IPS-18c (cell line): ENCODE data around the gene C1orf116.

ENCODE experiments used
- H3K4me3 ChIP-seq: 2 replicates; pipeline ENCODE4 v1.7.0; 2013; ENCODE audit warnings: low read depth, mild to moderate bottlenecking, low read length, moderate library complexity; ENCODE audit not compliant: insufficient read depth
- H3K9me3 ChIP-seq: one replicate; pipeline ENCODE4 v1.6.1; 2013; ENCODE audit warnings: mild to moderate bottlenecking, low read length, moderate library complexity; ENCODE audit not compliant: control insufficient read depth, insufficient read depth

C1orf116 gene

DNA sequence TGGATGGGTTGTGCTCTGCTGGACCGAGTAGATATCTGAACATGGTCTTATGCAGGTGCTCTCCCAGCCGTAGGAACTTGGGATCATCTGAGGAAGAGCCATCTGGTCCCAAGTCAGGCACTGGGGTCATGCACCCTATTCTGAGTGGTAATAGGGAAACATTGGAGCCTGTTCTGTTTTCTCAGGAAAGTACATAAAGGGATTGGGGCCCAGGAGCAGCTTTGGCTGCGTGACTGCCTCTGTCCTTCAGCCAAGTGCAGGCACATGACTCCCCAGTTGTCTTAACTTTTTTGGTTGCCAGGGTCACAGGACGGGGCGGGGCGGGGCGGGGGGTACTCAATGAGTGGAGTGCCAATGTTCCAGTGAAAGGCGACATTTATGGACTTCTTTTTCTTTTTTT is 32.0 kb upstream of the C1orf116 start:
- no peaks in the 10 kb centered on the region for H3K9me3 ChIP-seq
- H3K4me3 ChIP-seq, result no peak overlapping the region

DNA sequence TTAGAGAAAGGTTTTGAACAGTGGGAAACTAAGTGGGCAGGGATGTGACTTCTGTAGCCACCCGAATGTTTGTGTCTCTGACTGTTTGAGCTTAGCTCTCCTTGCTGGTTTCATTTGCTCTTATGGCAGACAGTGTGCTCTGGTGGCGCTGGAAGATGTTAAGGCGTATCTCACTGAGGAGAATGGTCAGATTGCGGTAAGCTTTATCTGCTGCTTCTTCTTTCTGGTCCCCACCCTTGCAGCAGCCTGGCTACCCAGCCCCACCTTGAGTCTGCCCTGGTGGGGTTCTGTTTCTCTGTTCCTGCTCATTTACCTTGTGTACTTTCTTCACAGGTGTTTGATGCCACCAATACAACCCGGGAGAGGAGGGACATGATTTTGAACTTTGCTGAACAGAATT is 30.5 kb upstream of the C1orf116 start:
- Histone ChIP-seq H3K9me3 (peaks cover 2% of the 10 kb centered on the region), H3K4me3 (no peak overlapping the region)

DNA sequence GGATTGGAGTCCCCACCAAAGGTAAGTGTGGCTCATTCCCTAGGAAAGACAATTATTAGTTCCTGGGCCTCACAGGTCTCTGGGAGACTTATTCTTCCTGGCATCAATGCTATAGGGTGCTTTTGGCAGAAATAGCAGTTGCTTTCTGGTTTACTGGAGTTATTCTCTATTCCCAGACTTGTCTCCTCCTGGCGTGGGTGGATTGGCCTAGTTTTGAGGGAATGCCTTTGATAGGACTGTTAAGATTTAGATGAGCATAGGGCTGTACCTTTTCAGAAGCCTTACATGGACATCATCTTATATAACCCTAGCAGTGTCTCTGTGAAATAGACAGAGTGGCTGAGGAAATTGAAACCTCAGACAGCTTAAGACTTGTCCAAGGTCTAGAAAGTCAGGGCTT is 29.5 kb upstream of the C1orf116 start:
- Histone ChIP-seq H3K4me3 (no peak overlapping the region), H3K9me3 (peaks cover 2% of the 10 kb centered on the region)

DNA sequence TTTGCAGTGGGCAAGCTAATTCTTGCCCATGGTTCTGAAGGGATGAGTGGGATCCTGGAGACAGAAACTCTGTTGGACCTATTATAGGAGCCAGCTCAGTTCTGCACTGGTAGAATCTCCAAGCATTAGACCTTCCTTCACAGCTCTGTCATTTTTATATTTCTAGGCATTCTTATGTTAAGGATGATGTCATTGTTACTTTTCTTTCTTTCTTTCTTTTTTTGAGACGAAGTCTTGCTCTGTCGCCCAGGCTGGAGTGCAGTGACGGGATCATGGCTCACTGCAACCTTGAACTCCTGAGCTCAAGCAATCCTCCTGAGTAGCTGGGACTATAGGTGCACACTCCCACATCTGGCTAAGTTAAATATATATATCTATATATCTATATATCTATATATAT is 28.0 kb upstream of the C1orf116 start:
- Histone ChIP-seq H3K9me3 (peaks cover 2% of the 10 kb centered on the region), H3K4me3 (no peak overlapping the region)

DNA sequence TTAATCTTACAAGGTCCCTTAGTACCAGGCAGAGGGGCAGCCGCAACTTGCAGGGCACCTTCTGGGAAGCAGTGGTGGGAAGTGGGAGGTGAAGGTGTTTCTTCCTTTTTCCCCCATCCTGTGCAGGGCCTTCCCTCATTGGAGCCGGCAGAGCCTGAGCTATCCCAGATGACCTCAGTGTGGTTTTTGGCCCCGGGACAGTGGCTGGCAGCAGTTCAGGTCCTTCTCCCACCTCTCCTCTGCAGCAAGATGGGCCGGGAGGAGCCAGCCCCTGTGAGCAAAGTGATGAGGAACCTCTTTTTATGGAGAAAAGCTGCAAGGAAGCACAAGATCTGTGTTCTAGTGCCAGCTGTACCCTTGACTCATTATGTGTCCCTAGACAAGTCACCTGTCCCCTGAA is 27.3 kb upstream of the C1orf116 start:
- no peak overlapping the region for H3K4me3 ChIP-seq
- H3K9me3 ChIP-seq, result peaks cover 2% of the 10 kb centered on the region

DNA sequence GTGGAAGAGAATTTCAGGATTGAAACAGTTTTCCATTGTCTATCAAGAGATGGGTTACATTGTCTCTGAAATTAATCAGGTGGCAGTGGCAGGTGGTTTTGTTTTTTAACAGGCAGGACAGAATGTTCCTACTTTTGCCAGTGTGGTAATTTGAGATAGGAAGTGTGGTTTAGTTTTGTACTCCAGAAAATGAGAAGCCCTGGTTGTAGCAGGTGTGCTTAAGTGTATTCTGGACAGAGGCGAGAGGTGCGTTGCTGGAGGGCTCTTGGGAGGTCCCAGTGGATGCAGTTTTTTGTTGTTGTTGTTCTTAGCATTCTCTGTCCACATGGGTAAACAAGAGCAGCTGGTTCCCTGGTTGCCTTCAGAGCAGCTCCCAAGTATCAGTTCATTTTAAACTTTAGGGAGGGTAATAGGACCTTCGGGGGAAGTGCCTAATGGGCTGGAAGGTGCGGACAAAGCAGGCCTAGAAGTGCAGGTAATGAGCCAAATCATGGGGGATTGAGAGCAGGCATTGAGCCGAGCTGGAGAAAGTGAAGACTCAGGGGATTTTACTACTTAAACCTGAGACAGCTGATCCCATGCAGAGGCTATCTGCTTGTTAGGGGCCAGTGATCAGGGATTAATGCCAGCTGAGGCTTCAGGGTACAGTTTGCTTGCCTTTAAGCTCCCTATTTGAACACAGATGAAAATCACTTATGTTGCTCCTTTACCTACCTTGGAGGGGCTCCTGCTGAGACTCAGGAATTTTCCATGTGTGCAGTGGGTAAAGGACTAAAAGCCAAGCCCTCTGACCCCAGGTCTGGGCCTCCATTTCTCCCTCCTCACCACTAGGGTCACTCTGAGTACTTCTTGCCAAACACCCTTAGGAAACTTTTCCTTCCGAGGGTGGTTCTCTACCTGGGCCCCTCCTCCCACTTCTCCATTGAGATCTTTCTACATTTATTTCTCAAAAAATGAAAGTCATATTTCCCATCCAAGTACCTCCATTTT is 26.6 kb upstream of the C1orf116 start:
- no peak overlapping the region for H3K4me3 ChIP-seq
- H3K9me3 ChIP-seq, result peaks cover 2% of the 10 kb centered on the region

DNA sequence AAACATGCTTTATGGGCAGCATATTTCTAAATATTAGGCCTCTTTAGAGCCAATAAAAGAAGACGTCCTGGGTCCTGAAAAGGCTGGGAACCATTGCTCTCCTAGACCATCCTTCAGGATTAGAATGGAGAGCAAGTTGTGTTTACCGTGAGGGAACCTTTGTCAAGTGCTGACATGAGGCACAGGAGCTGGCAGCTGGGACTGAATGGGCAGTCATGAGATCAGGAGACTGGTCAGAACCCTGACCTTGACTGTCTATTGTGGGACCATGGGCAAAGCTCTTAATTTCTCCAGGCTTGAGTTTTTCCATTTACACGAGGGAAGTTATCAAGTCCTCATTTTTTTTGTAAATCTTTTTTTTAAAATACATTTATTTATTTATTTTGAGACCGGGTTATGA is 25.7 kb upstream of the C1orf116 start:
- Histone ChIP-seq H3K9me3 (peaks cover 2% of the 10 kb centered on the region), H3K4me3 (no peak overlapping the region)

DNA sequence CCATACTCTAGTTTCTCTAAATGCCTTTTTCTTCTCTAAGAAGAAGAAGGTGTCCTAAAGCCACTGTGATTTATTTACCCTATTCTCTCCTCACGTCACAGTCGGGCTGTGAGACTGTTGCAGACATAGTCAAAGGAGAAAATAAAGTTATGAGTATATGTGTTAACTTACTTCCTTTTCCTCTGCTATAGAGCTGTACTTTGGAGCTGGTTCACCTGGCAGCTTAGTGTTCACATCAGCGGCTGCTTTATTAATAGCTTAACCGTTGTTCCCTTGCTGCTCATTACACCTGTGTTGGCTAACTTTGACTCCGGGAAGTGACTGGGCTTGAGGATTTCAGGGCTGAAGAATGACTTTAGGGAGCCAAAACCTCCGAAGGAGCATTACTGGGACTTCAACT is 24.1 kb upstream of the C1orf116 start:
- Histone ChIP-seq H3K9me3 (peaks cover 4% of the 10 kb centered on the region), H3K4me3 (no peak overlapping the region)

DNA sequence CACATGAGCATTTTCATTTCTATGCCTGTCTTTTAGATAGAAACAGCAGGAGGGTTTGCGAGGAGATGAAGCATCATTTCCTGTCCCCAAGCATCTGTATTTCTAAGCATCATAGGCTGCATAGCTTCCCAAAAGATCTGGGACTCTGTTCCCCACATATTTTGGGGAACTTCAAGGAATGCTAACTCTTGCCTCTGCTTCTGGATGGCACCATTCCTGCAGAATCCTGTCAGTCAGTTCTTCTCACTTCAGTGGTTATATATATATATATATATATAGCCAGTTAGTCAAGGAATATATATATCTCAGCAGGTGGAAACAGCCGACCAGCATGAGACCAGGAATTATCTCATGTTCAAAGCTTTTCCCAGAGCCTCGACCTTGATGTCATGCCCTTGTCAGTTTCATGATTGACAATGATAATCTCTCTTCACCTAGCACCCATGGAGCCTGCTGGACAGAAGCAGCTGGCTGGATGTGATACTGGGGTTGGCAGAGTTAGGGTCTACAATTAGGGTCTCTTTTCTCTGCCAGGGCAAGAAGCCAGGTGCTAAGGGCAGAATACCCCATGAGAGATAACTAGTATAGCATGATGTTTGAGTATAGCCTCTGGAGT is 22.9 kb upstream of the C1orf116 start:
- Histone ChIP-seq H3K9me3 (peaks cover 4% of the 10 kb centered on the region), H3K4me3 (no peak overlapping the region)

DNA sequence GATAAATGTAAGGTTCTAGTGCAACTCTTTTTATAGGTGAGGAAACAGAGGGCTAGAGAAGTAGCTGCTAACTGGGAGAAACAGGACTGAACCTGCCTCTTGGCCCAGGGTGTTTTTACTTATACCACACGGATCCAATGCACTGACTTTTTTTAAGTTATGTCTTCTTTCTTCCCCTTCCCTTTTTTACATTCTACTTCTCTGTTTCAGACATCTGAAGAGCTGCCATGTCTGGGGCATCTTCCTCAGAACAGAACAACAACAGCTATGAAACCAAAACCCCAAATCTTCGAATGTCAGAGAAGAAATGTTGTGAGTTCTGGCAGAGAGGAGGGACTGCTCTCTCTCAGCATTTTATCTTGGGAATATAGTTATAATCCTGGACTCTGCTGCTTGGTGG is 21.9 kb upstream of the C1orf116 start:
- peaks cover 4% of the 10 kb centered on the region for H3K9me3 ChIP-seq
- H3K4me3 ChIP-seq, result no peak overlapping the region

DNA sequence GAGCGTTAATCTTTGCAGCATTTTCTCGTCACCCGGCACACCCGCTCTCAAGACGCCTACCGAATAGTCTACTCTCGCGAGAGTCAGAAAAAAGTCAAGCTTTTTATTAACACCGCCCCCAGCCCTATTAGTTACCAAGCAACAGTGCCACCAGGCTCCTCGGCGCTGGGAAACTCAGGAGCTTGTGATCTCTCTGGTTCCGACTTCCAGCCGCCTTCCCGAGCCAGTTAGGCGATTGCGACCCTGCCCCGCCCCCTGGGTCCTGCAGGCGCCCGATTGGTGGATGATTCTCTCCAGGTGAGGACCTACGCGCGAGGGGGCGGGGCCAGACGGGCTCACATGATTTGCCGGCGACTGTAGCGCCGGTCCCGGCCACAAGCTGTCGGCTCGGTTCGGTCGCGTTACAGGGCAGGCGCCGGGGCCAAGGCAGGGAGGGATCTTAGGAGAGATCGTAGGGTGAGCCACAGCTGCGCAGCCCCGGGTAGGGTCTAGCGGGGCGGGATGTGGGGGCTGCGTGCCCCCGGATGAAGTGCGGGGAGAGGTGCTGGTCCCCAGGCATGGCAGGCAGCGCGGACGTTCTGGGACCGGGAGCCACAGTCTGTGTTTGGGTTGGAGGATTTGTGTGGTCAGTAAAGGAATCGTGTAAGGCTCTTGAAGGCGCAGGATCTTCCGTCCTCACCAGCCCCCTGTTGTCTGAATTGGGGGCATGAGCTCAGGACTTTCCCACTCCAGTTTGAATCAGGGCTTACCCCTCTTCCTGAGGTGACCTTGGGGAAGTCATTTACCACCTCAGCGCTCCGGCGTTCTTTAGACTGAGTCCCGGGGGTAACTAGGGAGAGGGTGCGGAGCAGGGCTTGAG is 20.6 kb upstream of the C1orf116 start, which contains the start of gene PFKFB2:
TSS of gene PFKFB2 (plus strand) at position 365 of the 859 bp plus-strand sequence. CDS start 1,443 bp downstream, outside the sequence.
- H3K4me3 ChIP-seq, result peak within 1 kb of the TSS; percentile 93
- peaks cover 2% of the 10 kb centered on the region for H3K9me3 ChIP-seq

DNA sequence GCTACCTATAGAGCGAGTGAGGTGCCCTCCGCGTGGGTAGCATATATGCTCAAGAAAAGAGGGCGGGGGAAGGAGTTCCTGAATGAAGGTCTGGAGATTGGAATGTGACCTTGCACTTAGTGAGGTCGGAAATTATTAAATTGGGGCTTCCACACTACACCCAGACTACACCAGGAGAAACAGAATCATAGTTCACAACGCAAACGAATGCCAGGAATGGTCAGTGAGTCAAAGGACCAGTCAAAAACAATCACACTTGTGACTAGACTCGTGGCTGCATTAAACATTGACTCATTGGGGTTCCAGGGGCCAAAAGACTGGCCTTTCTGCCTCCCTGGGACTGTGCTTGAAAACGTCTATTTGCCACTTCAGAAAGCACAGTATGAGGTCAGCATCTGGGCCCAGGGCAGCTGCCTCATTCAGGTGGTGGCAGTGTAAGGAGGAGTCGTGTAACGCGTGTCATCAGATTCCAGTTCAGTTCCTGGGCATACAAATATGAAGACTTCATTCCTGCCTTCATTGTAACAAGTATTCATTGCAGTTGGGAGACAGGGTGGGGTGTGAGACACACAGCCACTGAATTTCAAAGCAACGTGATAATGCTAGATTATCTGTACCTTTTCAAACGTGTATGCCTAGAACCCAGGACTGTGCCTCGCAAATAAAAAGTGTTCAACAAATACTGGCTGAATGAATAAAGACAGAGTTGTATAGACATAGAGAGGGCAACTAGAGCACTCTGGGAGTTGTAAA is 18.8 kb upstream of the C1orf116 start, which contains the start of gene YOD1:
TSS of gene YOD1 (minus strand) at position 18 of the 753 bp plus-strand sequence. CDS start 178 bp downstream, outside the sequence.
- Histone ChIP-seq H3K9me3 (peaks cover 2% of the 10 kb centered on the region), H3K4me3 (peak within 1 kb of the TSS; percentile 100)

DNA sequence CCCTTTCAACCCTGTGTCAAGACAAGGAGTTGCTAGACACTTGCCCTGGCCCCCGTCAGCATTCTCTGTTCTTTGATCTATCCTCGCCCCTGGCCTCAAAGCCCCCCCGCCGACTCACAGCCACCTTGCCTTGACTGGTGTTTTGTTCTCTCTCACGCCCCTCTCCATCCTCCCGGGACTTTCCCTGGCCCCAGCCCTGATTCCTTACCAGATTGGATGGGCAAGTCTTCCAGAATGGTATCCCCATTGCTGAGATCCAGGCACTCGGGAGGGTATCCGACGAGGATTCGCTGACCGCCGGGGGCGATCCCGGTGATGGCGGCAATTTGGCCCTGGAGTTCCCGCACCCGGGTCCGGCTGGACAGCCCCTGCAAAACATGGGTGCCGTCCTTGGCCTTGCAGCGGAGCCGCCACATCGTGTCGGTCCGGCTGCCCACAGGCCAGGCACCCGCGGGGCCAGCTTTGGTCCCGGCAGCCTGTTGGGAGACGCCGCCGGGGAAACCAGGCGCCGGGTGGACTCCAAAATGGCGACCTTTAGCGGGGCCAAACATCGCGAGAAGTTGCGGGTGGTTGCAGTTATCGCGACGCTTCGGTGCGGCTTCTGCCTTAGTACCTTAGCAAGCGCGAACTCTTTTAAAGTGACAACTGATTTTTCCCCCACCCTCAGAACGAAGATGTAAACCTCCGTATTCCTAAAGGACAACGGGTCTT is 18.1 kb upstream of the C1orf116 start:
- H3K4me3 ChIP-seq, result peak overlapping the region; percentile 100

DNA sequence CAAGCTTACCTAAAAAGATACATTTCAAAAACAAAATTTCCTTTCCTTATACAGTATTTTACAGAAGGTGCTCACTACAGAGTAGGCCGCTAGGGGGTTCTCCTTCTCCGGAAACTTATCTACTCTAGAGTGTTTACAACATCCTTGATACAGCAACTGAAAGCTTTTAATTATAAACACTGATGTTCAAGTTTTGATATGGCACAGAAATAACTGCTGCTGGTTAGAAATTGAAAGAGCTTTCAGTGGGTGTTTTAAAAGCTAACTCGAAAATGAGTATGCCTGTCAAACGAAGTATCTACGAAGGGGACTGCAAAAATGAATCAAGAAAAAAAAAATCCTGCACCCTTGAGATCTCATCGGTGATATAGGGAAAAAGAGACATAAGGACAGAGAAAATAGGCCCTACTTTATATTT is 17.4 kb upstream of the C1orf116 start:
- H3K9me3 ChIP-seq, result peaks cover 2% of the 10 kb centered on the region
- H3K4me3 ChIP-seq, result peak overlapping the region; percentile 100

More for the DNA sequence above, 18.1 kb upstream of the C1orf116 start:
- peaks cover 2% of the 10 kb centered on the region for H3K9me3 ChIP-seq

DNA sequence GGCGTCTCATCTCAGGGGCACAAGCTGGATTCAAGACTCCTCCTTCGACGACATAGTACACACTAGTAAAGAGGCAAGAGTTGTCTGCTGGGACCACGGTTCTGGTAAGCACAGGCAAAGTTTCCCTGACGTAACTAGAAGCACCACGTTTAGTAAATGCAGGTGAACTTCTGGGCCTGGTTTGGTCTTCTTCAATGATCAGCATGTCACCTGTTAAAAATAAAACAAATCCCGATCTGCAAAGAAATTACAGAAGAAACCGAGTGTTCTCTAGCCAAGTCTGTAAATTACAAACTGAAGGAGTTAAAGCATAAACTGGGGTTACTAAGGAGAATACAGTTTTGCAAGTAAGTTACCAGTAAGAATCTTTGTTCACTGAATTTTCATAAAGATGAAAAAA is 17.0 kb upstream of the C1orf116 start:
- Histone ChIP-seq H3K9me3 (peaks cover 2% of the 10 kb centered on the region), H3K4me3 (peak overlapping the region; percentile 100; the same call in 1 of the 2 replicates)

DNA sequence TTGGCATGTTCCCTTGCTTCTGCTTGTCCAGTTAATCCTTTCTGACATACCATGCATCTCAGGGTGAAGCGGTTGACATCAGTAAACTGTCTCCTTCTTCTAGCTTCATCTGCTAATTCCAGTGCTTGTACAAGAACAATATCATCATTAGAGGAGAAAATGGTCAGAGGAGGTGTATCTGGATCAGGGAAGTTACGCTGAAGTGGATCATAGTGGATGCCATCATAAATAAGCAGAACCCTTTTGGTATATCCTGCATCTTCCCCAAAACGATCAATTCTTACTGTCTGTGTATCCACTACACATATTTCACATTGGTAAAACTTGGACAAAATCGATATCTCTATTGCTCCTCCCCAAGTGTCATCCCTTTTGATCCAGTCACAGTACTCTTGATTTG is 16.5 kb upstream of the C1orf116 start:
- no peak overlapping the region; the same call in 1 of the 2 replicates for H3K4me3 ChIP-seq
- peaks cover 2% of the 10 kb centered on the region for H3K9me3 ChIP-seq
